Mesodermal cell (in vitro differentiated cells): ENCODE results near the gene PLXNA4.

Experiments used
- H3K27ac ChIP-seq: 2 replicates; pipeline ENCODE4 v1.7.0; 2013; ENCODE audit warnings: mild to moderate bottlenecking, low read depth, low read length, moderate library complexity; ENCODE audit not compliant: severe bottlenecking
- H3K36me3 ChIP-seq: 2 replicates; pipeline ENCODE4 v1.7.1; 2013; ENCODE audit warnings: mild to moderate bottlenecking, low read length, moderate library complexity; ENCODE audit not compliant: control insufficient read depth, insufficient read depth
- H3K4me1 ChIP-seq: one replicate; pipeline ENCODE4 v1.7.1; 2013; ENCODE audit warnings: mild to moderate bottlenecking, low read length; ENCODE audit not compliant: insufficient read depth, control insufficient read depth, poor library complexity, severe bottlenecking
- H3K4me3 ChIP-seq: 2 replicates; pipeline ENCODE4 v1.7.0; 2013; ENCODE audit warnings: low read length, control low read depth, mild to moderate bottlenecking; ENCODE audit not compliant: insufficient read depth, poor library complexity, severe bottlenecking; ENCODE audit errors: extremely low read depth
- H3K9me3 ChIP-seq: 2 replicates; pipeline ENCODE4 v1.7.1; 2013; ENCODE audit warnings: mild to moderate bottlenecking, low read length, moderate library complexity; ENCODE audit not compliant: control insufficient read depth
- WGBS, 2 experiments: methylation state at CpG; one replicate each; pipeline ENCODE4 v1.1.5; 2013; ENCODE audit warnings: missing lambda C conversion rate in 2 of 2; ENCODE audit not compliant: insufficient coverage in 2 of 2; 5-methylcytosine and 5-hydroxymethylcytosine counted together

The PLXNA4 gene

GRCh38 chr7:132150711-132151110 lies 425.6 kb downstream of the PLXNA4 start:
- no peaks in the 10 kb centered on the region for H3K36me3 ChIP-seq
- no peak overlapping the region for H3K4me3 ChIP-seq
- peaks cover 3% of the 10 kb centered on the region for H3K4me1 ChIP-seq
- 95 to 100% methylated on average over 1 to 2 of the region's 2 CpGs for WGBS, 2 experiments
- no peak overlapping the region for H3K27ac ChIP-seq
- H3K9me3 ChIP-seq = no peaks in the 10 kb centered on the region

GRCh38 chr7:132149436-132150304 lies 426.6 kb downstream of the PLXNA4 start:
- no peak overlapping the region for H3K27ac ChIP-seq
- H3K4me1 ChIP-seq = peaks cover 8% of the 10 kb centered on the region
- no peak overlapping the region for H3K4me3 ChIP-seq
- H3K9me3 ChIP-seq = no peaks in the 10 kb centered on the region
- H3K36me3 ChIP-seq = no peaks in the 10 kb centered on the region
- WGBS, 2 experiments = 86 to 92% methylated on average over 7 to 8 of the region's 8 CpGs

- Histone ChIP-seq H3K36me3 (no peaks in the 10 kb centered on the region), H3K9me3 (no peaks in the 10 kb centered on the region), H3K27ac (no peak overlapping the region), H3K4me1 (peaks cover 11% of the 10 kb centered on the region), H3K4me3 (no peak overlapping the region)
- 100% methylated on average over 1 of the region's 3 CpGs for WGBS, 2 experiments
Measured at GRCh38 chr7:132148876-132149275, 427.4 kb downstream of the PLXNA4 start.

- 47 to 49% methylated on average over 6 to 8 of the region's 8 CpGs for WGBS, 2 experiments
- H3K4me1 ChIP-seq = peaks cover 21% of the 10 kb centered on the region
- no peaks in the 10 kb centered on the region for H3K9me3 ChIP-seq
- peak overlapping the region; percentile 25 for H3K27ac ChIP-seq
- H3K36me3 ChIP-seq = no peaks in the 10 kb centered on the region
- H3K4me3 ChIP-seq = no peak overlapping the region
Measured at GRCh38 chr7:132145466-132145865, 430.8 kb downstream of the PLXNA4 start.

- H3K4me3 ChIP-seq = no peak overlapping the region
- peaks cover 24% of the 10 kb centered on the region for H3K4me1 ChIP-seq
- H3K27ac ChIP-seq = peak overlapping the region; percentile 25
- WGBS, 2 experiments = 86 to 89% methylated on average over 6 to 8 of the region's 9 CpGs
- H3K36me3 ChIP-seq = no peaks in the 10 kb centered on the region
- H3K9me3 ChIP-seq = no peaks in the 10 kb centered on the region
Measured at GRCh38 chr7:132145063-132145462, 431.2 kb downstream of the PLXNA4 start.

GRCh38 chr7:132142006-132142405 lies 434.3 kb downstream of the PLXNA4 start:
- WGBS, 2 experiments = 85 to 100% methylated on average over 2 of the region's 3 CpGs
- H3K27ac ChIP-seq = no peak overlapping the region

GRCh38 chr7:132141109-132141508 lies 435.2 kb downstream of the PLXNA4 start:
- Histone ChIP-seq H3K4me3 (no peak overlapping the region), H3K4me1 (peaks cover 33% of the 10 kb centered on the region), H3K27ac (no peak overlapping the region), H3K9me3 (no peaks in the 10 kb centered on the region), H3K36me3 (no peaks in the 10 kb centered on the region)
- WGBS, 2 experiments = 80 to 100% methylated on average over 1 to 2 of the region's 3 CpGs

More at GRCh38 chr7:132142006-132142405, 434.3 kb downstream of the PLXNA4 start:
- Histone ChIP-seq H3K36me3 (no peaks in the 10 kb centered on the region), H3K9me3 (no peaks in the 10 kb centered on the region), H3K4me1 (peaks cover 33% of the 10 kb centered on the region), H3K4me3 (no peak overlapping the region)

- no peaks in the 10 kb centered on the region for H3K36me3 ChIP-seq
- H3K4me1 ChIP-seq = peaks cover 31% of the 10 kb centered on the region
- 86 to 97% methylated on average over 5 of the region's 5 CpGs for WGBS, 2 experiments
- H3K9me3 ChIP-seq = no peaks in the 10 kb centered on the region
- H3K27ac ChIP-seq = no peak overlapping the region
- no peak overlapping the region for H3K4me3 ChIP-seq
Measured at GRCh38 chr7:132140341-132140740, 435.9 kb downstream of the PLXNA4 start.

- WGBS, 2 experiments = 33% methylated on average over 1 of the region's 2 CpGs; no CpG with 5 or more reads in 1 of the 2 experiments
Measured at GRCh38 chr7:132138817-132139216, 437.5 kb downstream of the PLXNA4 start.

GRCh38 chr7:132137681-132138080 lies 438.6 kb downstream of the PLXNA4 start:
- Histone ChIP-seq H3K9me3 (no peaks in the 10 kb centered on the region), H3K4me3 (no peak overlapping the region), H3K4me1 (peaks cover 22% of the 10 kb centered on the region), H3K36me3 (no peaks in the 10 kb centered on the region), H3K27ac (no peak overlapping the region)
- WGBS, 2 experiments = 83 to 95% methylated on average over 4 to 5 of the region's 5 CpGs

More at GRCh38 chr7:132138817-132139216, 437.5 kb downstream of the PLXNA4 start:
- Histone ChIP-seq H3K4me1 (peaks cover 22% of the 10 kb centered on the region), H3K4me3 (no peak overlapping the region), H3K27ac (no peak overlapping the region), H3K36me3 (no peaks in the 10 kb centered on the region), H3K9me3 (no peaks in the 10 kb centered on the region)
